Measurements from ENCODE around the gene PIP5K1B.

- peak; percentile 97 to 98 for TF ChIP-seq CTCF (conservative IDR thresholded peaks at IDR 0.05 in 1 of 2, IDR thresholded peaks at IDR 0.05 in 1 of 2; ENCODE audit: low read depth in 1 of 2, low read length in 2 of 2)
- TF ChIP-seq EZH2 (IDR thresholded peaks at IDR 0.05; ENCODE audit: low read length, missing control alignments): no peak
Measured at GRCh38 chr9:69035438-69036308, 330.6 kb downstream of the PIP5K1B start, which contains the start of gene FXN.

All from fibroblast of lung (primary cell).